KG1 (cell line): ENCODE measurements around the gene FBXO9.

Experiments
- DNase-seq: peaks from one replicate; lab custom pipeline; 2025; lab: John Stamatoyannopoulos, UW

FBXO9 gene

GRCh38 chr6:53095270-53095669, 30.1 kb downstream of the FBXO9 start:
- no peak for DNase-seq

DNA sequence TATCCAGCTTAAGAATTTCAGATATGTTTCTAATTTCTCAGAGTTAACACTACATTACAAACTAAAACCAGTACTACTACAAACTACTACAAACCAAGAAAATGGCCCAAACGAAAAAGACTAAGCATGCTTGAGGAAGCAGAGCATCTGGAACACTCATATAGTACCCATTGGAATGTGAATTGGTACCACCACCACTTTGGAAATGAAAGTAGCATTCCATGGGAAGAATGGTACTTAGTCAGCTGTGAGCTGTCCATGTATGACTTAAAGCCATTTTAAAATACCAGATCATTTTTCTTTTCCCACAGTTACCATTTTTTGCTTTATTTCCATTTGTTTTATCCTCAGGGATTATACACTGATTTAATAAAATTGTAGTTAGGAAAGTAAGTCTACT, 30.5 kb downstream of the FBXO9 start:
- no peak for DNase-seq

DNA sequence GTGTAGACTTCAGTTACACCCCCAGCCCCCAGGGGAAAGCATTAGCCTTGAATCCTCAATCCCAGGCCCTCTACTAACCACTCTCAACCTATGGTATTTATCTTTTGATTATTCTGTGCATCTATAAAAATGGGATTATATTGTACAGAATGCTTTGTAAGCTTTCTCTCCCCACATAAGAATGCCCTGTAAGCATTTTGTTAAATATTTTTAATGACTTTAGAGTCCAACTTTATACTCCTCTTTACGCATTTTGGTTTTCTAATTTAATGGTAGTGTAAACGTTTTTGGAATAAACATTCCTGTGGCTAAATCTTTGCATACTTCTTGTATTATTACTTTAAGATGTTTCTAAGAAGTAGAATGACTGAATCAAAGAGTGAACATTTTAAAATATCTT, 35.4 kb downstream of the FBXO9 start:
- no peak for DNase-seq

GRCh38 chr6:53101006-53101405, 35.8 kb downstream of the FBXO9 start:
- DNase-seq, result no peak

DNA sequence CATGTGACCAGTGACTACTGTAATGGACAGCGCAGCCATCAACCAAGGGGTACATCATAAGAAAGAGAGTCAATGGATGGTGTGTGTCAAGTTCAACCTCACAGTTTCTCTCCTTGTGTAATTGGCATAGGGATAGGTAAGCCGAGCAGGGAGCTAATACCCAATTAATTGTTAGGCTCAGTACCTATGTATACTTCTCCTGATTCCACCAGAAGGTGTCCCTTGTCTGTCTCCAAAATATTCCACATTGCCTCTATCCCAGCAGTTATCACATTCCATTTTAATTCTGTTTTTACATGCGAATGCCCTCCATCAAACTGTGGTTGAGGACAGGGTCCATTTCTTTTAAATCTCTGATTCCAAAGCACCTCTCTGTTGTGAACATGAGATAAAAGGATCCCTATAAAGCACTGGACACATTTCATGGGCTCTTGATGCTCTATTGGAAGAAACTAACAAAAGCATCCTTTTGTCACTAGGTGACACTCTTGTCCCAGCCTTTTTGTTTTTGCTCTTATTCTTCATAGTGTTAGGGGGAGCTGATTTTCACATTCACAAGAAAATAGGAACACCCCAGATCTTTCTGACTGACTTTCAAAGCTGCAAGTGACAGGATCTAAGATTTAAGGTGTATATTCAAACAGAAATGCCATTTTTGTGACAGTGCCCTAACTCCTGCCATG, 38.9 kb downstream of the FBXO9 start:
- DNase-seq, result no peak

- DNase-seq, result no peak
Measured at GRCh38 chr6:53104916-53105315, 39.7 kb downstream of the FBXO9 start.

GRCh38 chr6:53107091-53107490, 41.9 kb downstream of the FBXO9 start:
- no peak for DNase-seq

GRCh38 chr6:53109612-53110011, 44.4 kb downstream of the FBXO9 start:
- no peak for DNase-seq

- no peak for DNase-seq
Measured at GRCh38 chr6:53111865-53112264, 46.7 kb downstream of the FBXO9 start.

DNA sequence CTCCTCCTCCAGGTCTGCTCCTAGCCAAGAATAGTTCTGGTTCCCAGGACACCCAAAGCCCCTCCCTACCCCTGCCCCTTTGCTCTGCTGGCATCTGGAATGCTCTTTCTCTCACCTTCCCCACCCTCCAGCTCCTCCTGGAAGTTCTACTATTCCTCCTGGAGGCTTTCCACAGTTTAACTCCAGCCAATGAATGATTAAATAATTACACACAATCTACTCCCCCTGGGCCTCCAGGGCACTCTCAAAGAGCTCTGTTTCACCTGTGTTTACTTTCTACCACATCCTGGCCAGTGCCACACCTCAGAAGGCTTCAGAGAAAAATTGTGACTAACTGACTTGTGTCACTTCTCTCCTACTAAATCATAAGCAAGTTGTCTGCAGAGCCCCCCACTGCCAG, 47.2 kb downstream of the FBXO9 start:
- DNase-seq, result no peak

DNA sequence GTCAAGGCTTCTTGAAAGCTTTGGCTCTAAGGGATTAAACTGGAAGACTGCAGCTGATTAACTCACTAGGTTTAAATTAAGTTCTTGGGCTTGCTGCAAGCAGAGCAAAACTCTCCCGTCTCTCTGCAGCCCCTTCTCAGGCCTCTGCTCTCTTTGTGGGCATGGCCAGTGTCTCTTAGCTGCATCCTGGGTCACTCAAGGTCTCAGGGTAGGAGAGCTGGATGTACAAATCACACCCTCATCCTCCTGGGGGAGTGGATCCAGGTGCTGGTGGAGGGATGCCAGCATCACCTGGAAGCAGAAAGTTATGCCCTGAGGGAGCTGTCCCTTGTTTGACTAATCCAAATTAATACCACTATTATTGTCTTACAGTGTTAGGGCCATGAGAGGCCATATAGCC, 47.7 kb downstream of the FBXO9 start:
- no peak for DNase-seq

GRCh38 chr6:53113742-53114141, 48.5 kb downstream of the FBXO9 start:
- no peak for DNase-seq

DNA sequence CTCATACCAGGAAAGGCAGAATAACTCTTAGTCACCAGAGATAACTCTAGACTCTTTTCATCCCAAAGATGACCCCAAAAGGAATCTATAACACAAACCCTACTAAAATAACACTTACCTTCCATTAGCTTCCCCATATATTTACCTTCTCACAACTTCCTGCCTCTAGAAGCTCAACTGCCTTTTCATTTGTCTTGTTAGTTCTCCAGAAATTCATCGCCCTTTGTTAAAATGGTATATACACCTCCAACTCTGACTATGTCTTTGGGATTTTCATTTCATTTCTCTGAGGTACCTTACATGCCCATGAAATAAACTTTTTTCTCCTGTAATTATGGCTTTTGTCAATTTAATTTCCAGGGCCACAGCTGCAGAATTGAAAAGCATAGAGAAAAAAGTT, 49.9 kb downstream of the FBXO9 start:
- no peak for DNase-seq

DNA sequence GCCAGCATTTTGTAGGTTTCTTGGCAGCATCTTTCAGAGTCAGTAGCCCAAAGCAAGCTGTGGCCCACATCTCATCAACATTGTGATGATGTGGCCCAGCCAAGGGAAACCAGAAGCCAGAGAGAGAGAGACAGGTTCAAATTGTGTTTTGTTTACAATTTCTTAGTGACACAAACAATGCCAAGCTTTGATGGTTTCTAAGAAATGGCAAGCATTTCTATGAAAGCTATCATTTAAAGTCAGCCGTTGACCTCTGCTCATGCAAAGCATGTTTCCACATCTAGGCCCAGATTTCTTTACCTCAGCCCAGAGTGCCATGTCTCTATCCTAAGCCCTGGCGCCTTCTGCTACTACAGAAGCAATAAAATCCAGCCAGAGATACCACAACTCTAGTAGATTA, 50.5 kb downstream of the FBXO9 start:
- DNase-seq, result no peak

DNA sequence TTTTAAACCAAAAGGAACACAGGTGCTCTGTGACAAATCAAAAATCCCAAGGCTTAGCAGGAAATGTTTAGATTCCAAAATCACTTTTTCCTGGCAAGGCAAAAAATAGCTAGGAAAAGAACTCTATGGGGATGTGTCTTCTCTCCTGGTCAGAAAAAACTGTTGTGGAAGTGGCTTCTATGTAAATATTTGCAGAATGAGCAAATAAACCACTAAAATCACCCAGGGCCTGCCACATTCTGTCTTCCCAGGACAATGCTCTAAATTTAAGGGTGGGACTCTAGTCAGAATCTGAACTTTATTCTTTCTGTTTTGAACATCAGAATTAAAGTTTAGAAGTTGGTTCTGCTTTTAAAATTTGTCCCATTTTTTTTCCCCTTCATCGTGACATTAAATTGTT, 54.1 kb downstream of the FBXO9 start:
- no peak for DNase-seq

DNA sequence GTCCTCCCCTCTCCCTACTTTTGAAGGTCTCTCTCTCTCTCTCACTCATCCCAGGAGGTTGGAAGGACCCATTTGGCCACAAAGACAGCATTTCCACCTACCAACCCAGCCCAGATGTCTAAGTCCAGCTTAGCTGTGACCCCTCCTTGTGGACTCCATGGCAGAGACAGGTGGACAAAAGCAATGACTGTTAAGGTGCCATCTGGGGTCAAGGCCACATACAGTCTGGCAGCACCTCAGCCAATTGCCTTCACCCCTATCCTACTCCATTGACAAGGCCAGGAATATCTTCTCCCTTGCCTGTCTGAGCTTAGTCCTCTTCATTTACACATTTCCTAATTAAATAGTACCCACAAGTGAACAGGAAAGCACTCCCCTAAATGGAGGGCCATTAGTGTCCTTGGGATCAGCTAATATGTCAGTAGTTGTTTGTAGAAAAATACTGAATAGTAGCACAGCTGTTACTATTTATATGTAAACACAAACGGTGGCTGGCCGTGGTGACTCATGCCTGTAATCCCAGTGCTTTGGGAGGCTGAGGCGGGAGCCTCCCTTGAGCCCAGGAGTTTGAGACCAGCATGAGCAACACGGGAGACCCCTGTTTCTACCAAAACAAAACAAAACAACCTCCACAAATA, 54.7 kb downstream of the FBXO9 start:
- no peak for DNase-seq

GRCh38 chr6:53124131-53124800, 59.1 kb downstream of the FBXO9 start:
- no peak for DNase-seq

DNA sequence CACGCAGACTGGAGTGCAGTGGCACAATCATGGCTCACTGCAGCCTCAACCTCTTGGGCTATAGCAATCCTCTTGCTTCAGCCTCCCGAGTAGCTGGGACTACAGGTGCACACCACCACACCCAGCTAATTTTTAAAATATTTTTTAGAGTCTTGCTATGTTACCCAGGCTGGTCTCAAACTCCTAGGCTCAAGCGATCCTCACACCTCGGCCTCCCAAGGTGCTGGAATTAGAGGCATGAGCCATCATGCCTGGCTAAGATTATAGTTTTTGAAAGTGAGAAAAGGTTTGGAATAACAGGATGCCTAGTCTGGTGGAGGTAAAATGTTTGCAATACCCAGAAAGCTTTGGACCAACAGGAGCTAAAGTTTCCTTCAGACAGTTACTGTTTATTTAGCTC, 60.1 kb downstream of the FBXO9 start:
- no peak for DNase-seq

GRCh38 chr6:53128842-53129241, 63.6 kb downstream of the FBXO9 start:
- no peak for DNase-seq

- no peak for DNase-seq
Measured at GRCh38 chr6:53130569-53131290, 65.5 kb downstream of the FBXO9 start.

DNA sequence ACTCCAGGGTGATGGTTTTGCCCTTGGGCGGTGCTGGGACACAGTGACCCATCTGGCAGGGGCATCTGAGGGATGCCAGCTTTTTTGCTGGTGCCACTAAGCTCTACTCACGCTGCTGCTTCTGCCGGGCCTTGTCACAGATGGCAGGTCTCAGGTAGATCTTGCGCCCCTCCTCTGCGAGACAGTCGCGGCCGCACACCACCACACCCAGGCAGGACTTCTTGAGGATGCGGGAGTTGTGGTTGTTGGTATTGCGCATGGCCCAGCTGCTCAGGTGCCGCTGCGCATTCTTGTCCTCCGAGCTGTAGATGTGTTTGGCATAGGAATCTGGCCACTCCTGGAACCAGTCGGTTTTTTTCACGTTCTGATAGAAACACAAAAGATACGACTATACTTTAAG, 68.8 kb downstream of the FBXO9 start:
- DNase-seq, result no peak

DNA sequence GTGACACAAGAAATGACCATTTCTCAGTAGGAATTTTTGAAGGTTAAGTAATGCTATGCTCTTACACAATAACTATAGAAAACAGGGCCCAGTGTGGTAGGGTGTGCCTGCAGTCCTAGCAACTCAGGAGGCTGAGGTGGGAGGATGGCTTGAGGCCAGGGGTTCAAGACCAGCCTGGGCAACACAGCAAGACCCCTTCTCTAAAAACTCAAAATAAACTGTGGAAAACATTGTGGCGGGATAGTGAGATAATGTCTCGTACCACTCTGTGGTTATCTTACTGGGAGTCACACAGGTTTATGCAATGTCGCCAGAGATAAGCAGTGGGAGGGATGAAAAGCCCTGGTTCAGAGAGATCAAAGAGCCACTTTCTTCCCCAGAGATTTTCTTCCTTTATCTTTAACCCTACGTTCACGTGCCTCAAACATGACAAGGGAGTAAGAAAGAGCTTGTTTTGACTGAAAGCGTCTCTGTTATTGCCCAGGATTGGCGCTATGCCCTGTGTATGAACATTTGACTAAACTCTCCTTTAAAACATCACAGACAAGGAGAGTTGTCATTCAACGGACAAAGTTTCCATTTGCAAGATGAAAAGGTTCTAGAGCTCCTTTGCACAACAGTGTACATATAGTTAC, 69.5 kb downstream of the FBXO9 start:
- DNase-seq, result no peak
